GM18519 (cell line): ENCODE measurements around the gene RMC1.

Source experiments
- ATAC-seq: cut with Tn5 transposase; IDR thresholded peaks from one replicate; pipeline ENCODE4 v1.9.1; 2021; ENCODE audit warnings: mild to moderate bottlenecking, moderate library complexity; ENCODE audit not compliant: unreplicated experiment, low FRiP score

Gene RMC1

GRCh38 chr18:23578891-23579653, 75.8 kb downstream of the RMC1 start:
- no peak for ATAC-seq

GRCh38 chr18:23580677-23581367, 77.5 kb downstream of the RMC1 start:
- ATAC-seq, result no peak
